GM12873 (cell line): ENCODE measurements around the gene LEMD2.

Experiments
- CTCF ChIP-seq: IDR thresholded peaks from 2 replicates; pipeline ENCODE4 v1.5.1; 2012; ENCODE audit warnings: low read depth, mild to moderate bottlenecking, moderate library complexity, low read length, control low read depth; ENCODE audit not compliant: insufficient read depth; ENCODE audit errors: missing control alignments

LEMD2 gene

GRCh38 chr6:33742092-33742491, 46.8 kb downstream of the LEMD2 start:
- no peak for TF ChIP-seq CTCF

- no peak for TF ChIP-seq CTCF
Observed at GRCh38 chr6:33740794-33741193, 48.1 kb downstream of the LEMD2 start.

- TF ChIP-seq CTCF: no peak
Observed at GRCh38 chr6:33740204-33740608, 48.7 kb downstream of the LEMD2 start.

- no peak for TF ChIP-seq CTCF
Observed at GRCh38 chr6:33739571-33739970, 49.4 kb downstream of the LEMD2 start.

- no peak for TF ChIP-seq CTCF
Observed at GRCh38 chr6:33738879-33739278, 50.1 kb downstream of the LEMD2 start.

GRCh38 chr6:33738153-33738552, 50.8 kb downstream of the LEMD2 start:
- no peak for TF ChIP-seq CTCF

- no peak for TF ChIP-seq CTCF
Observed at GRCh38 chr6:33737267-33738026, 51.5 kb downstream of the LEMD2 start.
